Right atrium auricular region (tissue), 2 donors: ENCODE measurements around the gene SEPTIN1. TPM values are rescaled to one million over a fixed set of nuclear protein-coding genes. Genes with fewer than 3 reads are reported as not detected.

Experiments
- DNase-seq: peaks from one replicate; pipeline ENCODE4 v3.0.0-alpha.2; 2019; ENCODE audit warnings: low spot score
- H3K27ac ChIP-seq, 2 donors: fragments of 200-600 bp; sonication (generic); 1 replicate in 1 of 2; 2 replicates in 1 of 2; pipeline ENCODE4 v1.5.1; 2016 to 2019
- H3K27me3 ChIP-seq, 2 donors: fragments of 200-600 bp; sonication (generic); one replicate each; pipeline versions ENCODE4 v1.5.1 to v1.6.0; 2017 to 2019
- H3K36me3 ChIP-seq: fragments of 200-600 bp; sonication (generic); one replicate; pipeline ENCODE4 v1.5.1; 2016
- H3K4me1 ChIP-seq, 2 donors: fragments of 200-600 bp; sonication (generic); one replicate each; pipeline versions ENCODE4 v1.5.1 to v1.6.0; 2017 to 2019
- H3K4me3 ChIP-seq, 2 donors: fragments of 200-600 bp; sonication (generic); 1 replicate in 1 of 2; 2 replicates in 1 of 2; pipeline ENCODE4 v1.5.1; 2017 to 2019; ENCODE audit warnings: mild to moderate bottlenecking in 1 of 2, moderate library complexity in 1 of 2
- H3K9me3 ChIP-seq, 2 donors: fragments of 200-600 bp; sonication (generic); one replicate each; pipeline ENCODE4 v1.5.1; 2019
- total RNA-seq, 2 donors: library from RNA; depleted of rRNA; stranded (reverse); fragments of >200 nt; gene quantifications; one replicate each; pipeline ENCODE4 v1.1.0, GENCODE V29; 2016
- TF ChIP-seq, protein P1 (sequence below), 2 donors: fragments of 200-600 bp; sonication (generic); IDR thresholded peaks; one replicate each; pipeline ENCODE4 v1.5.1; 2019; ENCODE audit warnings: antibody characterized with exemption in 2 of 2

SEPTIN1 gene
- total RNA-seq, 2 donors from 2014 or later, result 0.35 TPM; not detected in 1

DNA sequence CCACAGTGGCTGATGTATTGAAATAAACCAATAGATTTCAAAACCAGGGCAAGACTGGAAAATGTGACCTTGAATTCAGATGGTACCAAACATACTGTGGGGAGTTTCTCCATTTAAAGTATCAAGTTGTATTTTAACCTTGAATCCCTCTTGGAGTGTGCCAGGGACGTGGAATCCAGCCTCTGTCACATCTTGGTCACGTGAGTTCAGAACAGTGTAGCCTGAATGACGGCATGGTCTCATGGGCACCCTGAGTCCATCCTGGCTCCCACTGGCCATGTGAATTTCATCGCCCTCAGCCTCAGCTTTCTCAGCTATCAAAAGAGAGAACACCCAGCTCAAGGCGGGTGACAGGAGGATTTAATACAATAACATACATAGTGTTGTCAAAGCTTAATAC lies 31.8 kb upstream of the SEPTIN1 start:
- Histone ChIP-seq H3K4me3 (no peak overlapping the region), H3K4me1 (peaks cover 0 to 17% of the 10 kb centered on the region in 2 donors), H3K27me3 (no peaks in the 10 kb centered on the region), H3K36me3 (peaks cover 5% of the 10 kb centered on the region), H3K9me3 (no peaks in the 10 kb centered on the region), H3K27ac (peak overlapping the region; percentile 55 to 59)
- TF ChIP-seq, protein P1, sequence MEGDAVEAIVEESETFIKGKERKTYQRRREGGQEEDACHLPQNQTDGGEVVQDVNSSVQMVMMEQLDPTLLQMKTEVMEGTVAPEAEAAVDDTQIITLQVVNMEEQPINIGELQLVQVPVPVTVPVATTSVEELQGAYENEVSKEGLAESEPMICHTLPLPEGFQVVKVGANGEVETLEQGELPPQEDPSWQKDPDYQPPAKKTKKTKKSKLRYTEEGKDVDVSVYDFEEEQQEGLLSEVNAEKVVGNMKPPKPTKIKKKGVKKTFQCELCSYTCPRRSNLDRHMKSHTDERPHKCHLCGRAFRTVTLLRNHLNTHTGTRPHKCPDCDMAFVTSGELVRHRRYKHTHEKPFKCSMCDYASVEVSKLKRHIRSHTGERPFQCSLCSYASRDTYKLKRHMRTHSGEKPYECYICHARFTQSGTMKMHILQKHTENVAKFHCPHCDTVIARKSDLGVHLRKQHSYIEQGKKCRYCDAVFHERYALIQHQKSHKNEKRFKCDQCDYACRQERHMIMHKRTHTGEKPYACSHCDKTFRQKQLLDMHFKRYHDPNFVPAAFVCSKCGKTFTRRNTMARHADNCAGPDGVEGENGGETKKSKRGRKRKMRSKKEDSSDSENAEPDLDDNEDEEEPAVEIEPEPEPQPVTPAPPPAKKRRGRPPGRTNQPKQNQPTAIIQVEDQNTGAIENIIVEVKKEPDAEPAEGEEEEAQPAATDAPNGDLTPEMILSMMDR (IDR thresholded peaks at IDR 0.05), result no peak
- DNase-seq, result no peak

- Histone ChIP-seq H3K9me3 (no peaks in the 10 kb centered on the region), H3K36me3 (peaks cover 5% of the 10 kb centered on the region), H3K27ac (peak overlapping the region in 1 of 2 donors; percentile 54), H3K4me1 (peaks cover 0 to 22% of the 10 kb centered on the region in 2 donors), H3K4me3 (no peak overlapping the region), H3K27me3 (no peaks in the 10 kb centered on the region)
- TF ChIP-seq, protein P1 (IDR thresholded peaks at IDR 0.05), result no peak
- no peak for DNase-seq
These were observed 30.9 kb upstream of the SEPTIN1 start for GRCh38 chr16:30413112-30413806.

DNA sequence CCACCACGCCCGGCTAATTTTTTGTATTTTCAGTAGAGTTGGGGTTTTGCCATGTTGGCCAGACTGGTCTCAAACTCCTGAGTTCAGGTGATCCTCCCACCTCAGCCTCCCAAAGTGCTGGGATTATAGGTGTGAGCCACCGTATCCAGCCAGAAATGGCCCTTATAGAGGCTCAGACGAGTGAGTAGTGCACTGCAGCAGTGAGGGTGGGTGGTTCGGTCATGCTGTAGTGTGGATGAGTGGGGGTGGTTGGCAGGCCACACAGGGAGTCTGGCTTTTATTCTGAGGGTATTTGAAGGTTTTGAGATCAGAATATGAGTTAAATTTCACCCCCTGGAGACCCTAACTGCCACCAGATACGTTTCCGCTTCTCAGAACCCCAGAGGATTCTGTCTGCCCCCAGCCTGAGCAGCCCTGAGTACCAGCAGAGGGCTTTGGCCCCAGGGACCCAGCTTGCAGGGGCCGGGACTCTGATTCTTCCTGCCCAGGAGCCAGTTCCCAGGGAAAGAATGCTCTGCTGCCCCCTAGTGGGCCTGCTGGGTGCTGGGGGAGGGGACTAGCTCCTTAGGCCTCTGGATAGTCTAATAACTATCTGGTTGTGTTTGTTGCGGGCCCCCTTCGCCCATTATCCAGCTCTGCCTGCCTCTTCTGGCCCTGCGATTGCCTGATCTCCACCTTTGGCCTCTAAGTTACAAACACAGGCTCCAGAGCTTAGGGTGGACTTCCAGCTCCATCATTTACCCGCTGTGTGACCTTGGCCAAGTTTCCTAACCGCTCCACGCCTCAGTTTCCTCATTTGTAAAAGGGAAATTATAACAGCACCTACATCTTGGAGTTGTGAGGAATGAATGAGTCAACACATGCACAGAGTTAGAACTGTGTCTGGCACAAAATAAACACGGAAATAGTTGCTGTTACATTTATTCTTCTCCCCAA lies 27.0 kb upstream of the SEPTIN1 start:
- H3K36me3 ChIP-seq, result peaks cover 5% of the 10 kb centered on the region
- no peaks in the 10 kb centered on the region for H3K9me3 ChIP-seq
- no peak overlapping the region for H3K4me3 ChIP-seq
- H3K4me1 ChIP-seq, result peaks cover 0 to 26% of the 10 kb centered on the region in 2 donors
- H3K27me3 ChIP-seq, result no peaks in the 10 kb centered on the region
- H3K27ac ChIP-seq, result peak overlapping the region in 1 of 2 donors; percentile 54
- TF ChIP-seq, protein P1 (IDR thresholded peaks at IDR 0.05), result peak; percentile 87 to 96
- DNase-seq, result peak; percentile 94

GRCh38 chr16:30407804-30408534 lies 25.6 kb upstream of the SEPTIN1 start:
- TF ChIP-seq, protein P1 (IDR thresholded peaks at IDR 0.05), result no peak
- Histone ChIP-seq H3K4me1 (peaks cover 0 to 26% of the 10 kb centered on the region in 2 donors), H3K9me3 (no peaks in the 10 kb centered on the region), H3K4me3 (peak overlapping the region; percentile 61 to 83), H3K36me3 (peaks cover 5% of the 10 kb centered on the region), H3K27me3 (no peaks in the 10 kb centered on the region), H3K27ac (peak overlapping the region; percentile 69 to 85)
- DNase-seq, result no peak

- TF ChIP-seq, protein P1 (IDR thresholded peaks at IDR 0.05), result no peak
- peak; percentile 89 for DNase-seq
- H3K4me1 ChIP-seq, result peaks cover 0 to 26% of the 10 kb centered on the region in 2 donors
- H3K36me3 ChIP-seq, result peaks cover 1% of the 10 kb centered on the region
- peak within 1 kb of the TSS; percentile 61 to 83 for H3K4me3 ChIP-seq
- H3K9me3 ChIP-seq, result no peaks in the 10 kb centered on the region
- H3K27ac ChIP-seq, result peak within 1 kb of the TSS; percentile 69 to 85
- no peaks in the 10 kb centered on the region for H3K27me3 ChIP-seq
These were observed 24.9 kb upstream of the SEPTIN1 start, which contains the start of gene ZNF771 for GRCh38 chr16:30407102-30407803. TSS of gene ZNF771 (plus strand) at chr16:30407606. CDS start at chr16:30408054, 448 bp downstream.
